ENCODE results near the gene C11orf24. TPM values are rescaled to one million over a fixed set of nuclear protein-coding genes. Genes with fewer than 3 reads are reported as not detected.
A peak's percentile ranks its signal among the peaks of the same experiment; 100 is the strongest.

C11orf24 gene
- total and polyA plus RNA-seq, 2 of the 8 experiments (the other 6 are each of a cell fraction or from before 2014, with no cell fraction given) = 45.4 to 51.7 TPM

DNA sequence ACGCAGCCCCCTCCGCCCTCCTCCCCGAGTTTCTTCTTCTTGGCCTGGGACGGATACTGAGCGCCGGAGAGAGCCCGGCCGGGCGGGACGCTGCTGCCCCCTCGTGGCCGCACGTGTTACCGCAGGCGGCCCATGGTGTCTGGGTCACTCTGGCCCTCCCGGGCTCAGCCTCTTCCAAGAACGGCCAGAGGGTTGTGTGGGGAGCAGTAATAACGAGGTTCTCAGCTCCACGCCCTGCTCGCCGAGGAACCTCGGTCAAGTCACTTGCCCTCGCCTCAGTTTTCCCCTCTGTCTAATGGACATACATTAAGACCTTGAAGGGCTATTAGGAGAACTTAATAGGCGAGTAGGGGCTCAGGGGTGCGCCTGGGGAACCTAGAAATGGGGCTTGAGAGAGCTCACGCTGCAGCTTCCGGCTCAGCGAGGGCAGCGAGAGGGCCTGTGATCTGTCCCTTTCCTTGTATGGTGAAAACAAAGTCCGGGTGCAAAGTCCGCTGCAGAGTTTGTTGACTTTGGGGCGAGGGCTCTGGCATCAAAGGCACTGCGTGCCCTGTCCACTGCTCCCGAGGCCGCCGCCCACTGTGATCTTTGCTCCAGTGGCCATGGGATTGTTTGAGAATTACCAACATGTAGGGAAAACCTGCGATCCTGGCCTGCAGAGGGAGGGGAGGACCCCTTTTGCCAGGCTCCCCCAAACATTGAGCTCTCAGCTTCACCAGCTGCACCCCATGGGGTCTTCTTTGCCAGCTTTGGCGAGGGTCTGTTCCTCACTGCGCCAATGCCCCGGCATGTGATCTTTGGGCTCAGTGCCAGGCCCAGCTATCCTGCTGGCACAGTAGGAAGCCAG, 26.3 kb upstream of the C11orf24 start (continued):
- TF ChIP-seq SIN3A (conservative IDR thresholded peaks at IDR 0.05 in 1 of 2, IDR thresholded peaks at IDR 0.05 in 1 of 2; ENCODE audit: low read depth in 1 of 2, low read length in 2 of 2) = 0 out of 4 replicates have a peak, but pooled peaks of 1 of the 2 experiments have one; percentile 38
